Fibroblast of pulmonary artery (primary cell): ENCODE measurements around the gene ARHGEF7.

Experiments
- DNase-seq: peaks from one replicate; pipeline ENCODE4 v3.0.0-alpha.2; 2010; ENCODE audit warnings: low read depth
- H3K4me3 ChIP-seq: replicated peaks from 2 replicates; pipeline ENCODE4 v1.5.1; 2011; ENCODE audit warnings: low read depth, mild to moderate bottlenecking, control low read depth, low read length, moderate library complexity
- CTCF ChIP-seq: IDR thresholded peaks from 2 replicates; pipeline ENCODE4 v1.5.1; 2011; ENCODE audit warnings: mild to moderate bottlenecking, control low read depth, low read length, inconsistent platforms; ENCODE audit errors: missing control alignments

ARHGEF7 gene

GRCh38 chr13:111093136-111093535 is 22.0 kb upstream of the ARHGEF7 start:
- no peak overlapping the region for H3K4me3 ChIP-seq
- no peak for DNase-seq
- TF ChIP-seq CTCF = no peak

- H3K4me3 ChIP-seq = no peak overlapping the region
- TF ChIP-seq CTCF = no peak
- DNase-seq = no peak
Observed at GRCh38 chr13:111093634-111094033, 21.5 kb upstream of the ARHGEF7 start.

- H3K4me3 ChIP-seq = no peak overlapping the region
- DNase-seq = no peak
- no peak for TF ChIP-seq CTCF
Observed at GRCh38 chr13:111095031-111095840, 19.9 kb upstream of the ARHGEF7 start.

- no peak for TF ChIP-seq CTCF
- no peak for DNase-seq
- no peak overlapping the region for H3K4me3 ChIP-seq
Observed at GRCh38 chr13:111095911-111096501, 19.1 kb upstream of the ARHGEF7 start.

- H3K4me3 ChIP-seq = no peak overlapping the region
- DNase-seq = no peak
- no peak for TF ChIP-seq CTCF
Observed at GRCh38 chr13:111099290-111099689, 15.8 kb upstream of the ARHGEF7 start.

GRCh38 chr13:111110054-111110453 is 5.1 kb upstream of the ARHGEF7 start:
- H3K4me3 ChIP-seq = no peak overlapping the region
- TF ChIP-seq CTCF = no peak
- DNase-seq = no peak
